ENCODE results near the gene CCL21.

Gene CCL21

GRCh38 chr9:34675869-34676268, 34.1 kb downstream of the CCL21 start:
- Histone ChIP-seq H3K79me2 (ENCODE audit: insufficient read depth, low read length) (no peaks in the 10 kb centered on the region), H3K4me2 (ENCODE audit: insufficient read depth, low read length) (no peak overlapping the region)
- no peak for ATAC-seq (ENCODE audit: insufficient read depth, low read depth)

GRCh38 chr9:34675048-34675714, 34.8 kb downstream of the CCL21 start:
- H3K79me2 ChIP-seq (ENCODE audit: insufficient read depth, low read length): no peaks in the 10 kb centered on the region
- ATAC-seq (ENCODE audit: insufficient read depth, low read depth) (peak; percentile 93), DNase-seq (peak; percentile 68)
- H3K9me3 ChIP-seq (ENCODE audit: insufficient read depth, low read length, severe bottlenecking): no peaks in the 10 kb centered on the region
- no peak overlapping the region for H3K4me3 ChIP-seq (ENCODE audit: low read depth in 1 of 2, low read length in 2 of 2)
- no peaks in the 10 kb centered on the region for H3K4me1 ChIP-seq (ENCODE audit: insufficient read depth, low read length)
- no peak overlapping the region for H3K9ac ChIP-seq (ENCODE audit: low read depth, low read length)
- H3K27me3 ChIP-seq (ENCODE audit: insufficient read depth, low read length, poor library complexity): peaks cover 3% of the 10 kb centered on the region
- H3K36me3 ChIP-seq (ENCODE audit: insufficient read depth, low read length): no peaks in the 10 kb centered on the region
- H3K4me2 ChIP-seq (ENCODE audit: insufficient read depth, low read length): no peak overlapping the region
- no peaks in the 10 kb centered on the region for H4K20me1 ChIP-seq (ENCODE audit: insufficient read depth, low read length)
- no peak overlapping the region for H2AFZ ChIP-seq (ENCODE audit: low read depth, low read length)
- TF ChIP-seq CTCF (IDR thresholded peaks at IDR 0.05; ENCODE audit: borderline replicate concordance, extremely low read depth, low read length, poor library complexity, severe bottlenecking) (peak; percentile 73), EZH2 (IDR thresholded peaks at IDR 0.05; ENCODE audit: borderline replicate concordance, low read depth, low read length, severe bottlenecking) (no peak)
- H3K27ac ChIP-seq (ENCODE audit: low read length): no peak overlapping the region

More at GRCh38 chr9:34675869-34676268, 34.1 kb downstream of the CCL21 start:
- Histone ChIP-seq H2AFZ (ENCODE audit: low read depth, low read length) (no peak overlapping the region), H3K4me1 (ENCODE audit: insufficient read depth, low read length) (no peaks in the 10 kb centered on the region), H4K20me1 (ENCODE audit: insufficient read depth, low read length) (no peaks in the 10 kb centered on the region), H3K9me3 (ENCODE audit: insufficient read depth, low read length, severe bottlenecking) (no peaks in the 10 kb centered on the region), H3K36me3 (ENCODE audit: insufficient read depth, low read length) (no peaks in the 10 kb centered on the region), H3K4me3 (ENCODE audit: low read depth in 1 of 2, low read length in 2 of 2) (no peak overlapping the region), H3K27ac (ENCODE audit: low read length) (no peak overlapping the region), H3K27me3 (ENCODE audit: insufficient read depth, low read length, poor library complexity) (no peaks in the 10 kb centered on the region), H3K9ac (ENCODE audit: low read depth, low read length) (no peak overlapping the region)
- no peak for DNase-seq
- TF ChIP-seq EZH2 (IDR thresholded peaks at IDR 0.05; ENCODE audit: borderline replicate concordance, low read depth, low read length, severe bottlenecking) (no peak), CTCF (IDR thresholded peaks at IDR 0.05; ENCODE audit: borderline replicate concordance, extremely low read depth, low read length, poor library complexity, severe bottlenecking) (no peak)

- Histone ChIP-seq H2AFZ (ENCODE audit: low read depth, low read length) (no peak overlapping the region), H3K36me3 (ENCODE audit: insufficient read depth, low read length) (no peaks in the 10 kb centered on the region), H3K9me3 (ENCODE audit: insufficient read depth, low read length, severe bottlenecking) (no peaks in the 10 kb centered on the region), H3K4me2 (ENCODE audit: insufficient read depth, low read length) (no peak overlapping the region), H3K27me3 (ENCODE audit: insufficient read depth, low read length, poor library complexity) (peaks cover 3% of the 10 kb centered on the region), H3K4me3 (ENCODE audit: low read depth in 1 of 2, low read length in 2 of 2) (no peak overlapping the region), H3K4me1 (ENCODE audit: insufficient read depth, low read length) (no peaks in the 10 kb centered on the region), H4K20me1 (ENCODE audit: insufficient read depth, low read length) (no peaks in the 10 kb centered on the region), H3K27ac (ENCODE audit: low read length) (no peak overlapping the region), H3K79me2 (ENCODE audit: insufficient read depth, low read length) (no peaks in the 10 kb centered on the region), H3K9ac (ENCODE audit: low read depth, low read length) (no peak overlapping the region)
- no peak for DNase-seq
- no peak for ATAC-seq (ENCODE audit: insufficient read depth, low read depth)
- TF ChIP-seq EZH2 (IDR thresholded peaks at IDR 0.05; ENCODE audit: borderline replicate concordance, low read depth, low read length, severe bottlenecking): no peak
- no peak for TF ChIP-seq CTCF (IDR thresholded peaks at IDR 0.05; ENCODE audit: borderline replicate concordance, extremely low read depth, low read length, poor library complexity, severe bottlenecking)
Measured at GRCh38 chr9:34674440-34674839, 35.5 kb downstream of the CCL21 start.
